Muscle layer of duodenum (tissue), 2 donors: ENCODE results near the gene MIDN.

ENCODE experiments used
- H3K27ac ChIP-seq: one replicate; pipeline ENCODE4 v1.7.0; 2013; ENCODE audit warnings: mild to moderate bottlenecking, low read length
- H3K27me3 ChIP-seq: one replicate; pipeline ENCODE4 v1.7.0; 2013; ENCODE audit warnings: low read depth, mild to moderate bottlenecking, control low read depth, low read length
- H3K36me3 ChIP-seq, 2 donors: one replicate each; pipeline ENCODE4 v1.7.0; 2013; ENCODE audit warnings: low read length in 2 of 2, control low read depth in 1 of 2, mild to moderate bottlenecking in 1 of 2; ENCODE audit not compliant: insufficient read depth in 2 of 2, control insufficient read depth in 1 of 2
- H3K4me1 ChIP-seq, 2 donors: one replicate each; pipeline ENCODE4 v1.7.0; 2013; ENCODE audit warnings: low read length in 2 of 2, mild to moderate bottlenecking in 2 of 2, control low read depth in 1 of 2, moderate library complexity in 1 of 2; ENCODE audit not compliant: insufficient read depth in 2 of 2, control insufficient read depth in 1 of 2
- H3K4me3 ChIP-seq, 2 donors: one replicate each; pipeline ENCODE4 v1.7.0; 2013; ENCODE audit warnings: low read length in 2 of 2, low read depth in 1 of 2, mild to moderate bottlenecking in 1 of 2
- H3K9me3 ChIP-seq, 2 donors: one replicate each; pipeline ENCODE4 v1.7.0; 2013; ENCODE audit warnings: low read length in 2 of 2, control low read depth in 1 of 2, mild to moderate bottlenecking in 1 of 2; ENCODE audit not compliant: control insufficient read depth in 1 of 2
- donor health status: healthy.

MIDN gene

DNA sequence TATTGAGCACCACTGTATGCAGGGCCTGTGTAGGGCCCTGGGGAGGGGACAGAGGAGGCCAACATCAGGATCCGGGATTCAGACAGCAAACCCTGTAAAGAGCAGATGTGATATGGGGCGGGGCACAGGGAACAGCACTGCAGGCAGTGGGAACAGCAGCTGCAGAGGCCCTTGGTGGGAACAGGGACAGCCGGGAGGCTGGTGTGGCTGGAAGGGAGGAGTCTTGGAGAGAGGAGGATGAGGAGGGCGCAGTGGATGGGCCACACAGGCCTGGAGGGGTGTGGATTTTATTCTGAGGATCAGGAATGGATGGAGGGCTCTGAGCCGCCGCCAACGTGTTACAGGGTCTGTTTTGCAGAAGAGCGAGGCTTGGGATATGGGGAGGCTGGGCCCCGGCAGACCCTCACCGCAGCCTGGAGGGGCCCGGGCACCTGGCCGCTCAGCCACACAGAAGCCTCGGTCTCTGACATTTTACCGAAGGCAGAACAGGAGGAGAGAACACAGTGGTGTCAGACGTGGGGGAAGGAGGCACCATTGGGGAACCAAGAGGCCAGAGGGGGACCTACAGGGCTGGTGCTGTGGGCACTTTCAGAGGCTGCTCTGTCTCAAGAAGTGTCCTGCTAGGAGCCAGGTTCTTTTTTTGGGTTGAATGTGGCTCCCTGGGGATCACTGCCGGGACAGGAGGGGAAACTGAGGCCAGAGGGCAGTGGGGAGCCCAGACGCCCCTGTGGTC is 44.2 kb downstream of the MIDN start:
- Histone ChIP-seq H3K27ac (no peak overlapping the region), H3K4me1 (peaks cover 0 to 11% of the 10 kb centered on the region in 2 donors), H3K27me3 (no peaks in the 10 kb centered on the region), H3K4me3 (no peak overlapping the region), H3K9me3 (no peaks in the 10 kb centered on the region), H3K36me3 (no peaks in the 10 kb centered on the region)

DNA sequence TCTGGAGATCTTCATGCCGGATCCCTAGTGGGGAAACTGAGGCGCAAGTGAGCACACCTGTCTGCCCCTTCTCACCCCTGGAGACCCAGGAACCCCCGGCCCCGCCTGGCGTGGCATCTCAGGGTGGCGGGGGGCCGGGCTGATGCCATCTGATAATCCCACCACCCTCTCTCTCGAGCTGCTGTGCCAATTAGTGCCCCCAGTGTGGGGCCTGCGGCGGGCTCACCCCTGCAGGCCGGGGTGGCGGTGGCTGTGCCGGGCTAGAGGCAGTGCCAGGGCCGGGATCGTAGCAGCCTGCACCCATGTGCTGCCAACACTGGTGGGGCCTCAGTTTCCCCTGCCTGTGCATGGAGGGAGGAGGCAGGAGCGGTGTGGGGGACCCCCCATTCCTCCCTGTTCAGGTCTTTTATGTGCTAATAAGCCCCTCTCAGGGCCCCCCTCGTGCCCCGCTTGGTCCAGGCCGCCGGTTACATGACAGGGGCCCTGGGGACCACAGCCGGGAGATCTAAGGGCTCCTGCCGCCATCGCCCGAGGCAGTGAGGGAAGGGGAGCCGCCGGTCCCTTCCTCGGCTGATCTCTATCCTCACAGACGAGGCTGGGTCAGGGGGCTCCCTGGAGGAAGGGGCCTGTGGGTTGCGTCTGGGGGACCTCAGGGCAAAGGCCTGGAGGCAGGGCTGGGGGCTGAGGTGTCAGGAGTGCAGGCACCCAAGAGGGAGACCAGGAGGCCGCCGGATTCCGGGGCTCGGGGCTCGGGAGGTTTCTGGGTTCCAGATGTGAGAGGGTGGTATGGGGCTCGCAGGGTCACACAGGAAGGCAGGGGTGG is 45.6 kb downstream of the MIDN start:
- Histone ChIP-seq H3K36me3 (no peaks in the 10 kb centered on the region), H3K4me3 (no peak overlapping the region), H3K9me3 (no peaks in the 10 kb centered on the region), H3K27ac (no peak overlapping the region), H3K4me1 (peaks cover 0 to 11% of the 10 kb centered on the region in 2 donors), H3K27me3 (no peaks in the 10 kb centered on the region)

DNA sequence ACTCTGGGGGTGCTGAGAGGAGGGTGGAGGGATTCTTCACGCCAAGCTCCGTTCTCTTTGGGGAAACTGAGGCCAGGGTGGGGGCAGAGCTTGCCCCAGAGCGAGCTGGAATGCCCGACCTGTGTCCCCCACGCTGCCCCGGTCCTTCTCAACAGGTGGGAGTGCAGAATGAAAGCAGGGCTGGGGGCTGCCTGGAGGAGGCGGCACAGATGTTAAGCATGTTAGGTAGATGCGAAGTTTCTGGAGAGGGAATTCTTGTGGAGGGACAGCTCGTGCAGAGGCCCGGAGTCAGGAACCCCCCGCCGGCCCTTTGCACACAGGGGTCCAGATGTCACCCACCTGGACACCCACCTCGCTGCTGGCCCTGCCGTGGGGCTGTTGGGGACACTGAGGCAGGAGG is 46.3 kb downstream of the MIDN start:
- H3K4me1 ChIP-seq, result peaks cover 0 to 11% of the 10 kb centered on the region in 2 donors
- H3K36me3 ChIP-seq, result no peaks in the 10 kb centered on the region
- no peaks in the 10 kb centered on the region for H3K27me3 ChIP-seq

DNA sequence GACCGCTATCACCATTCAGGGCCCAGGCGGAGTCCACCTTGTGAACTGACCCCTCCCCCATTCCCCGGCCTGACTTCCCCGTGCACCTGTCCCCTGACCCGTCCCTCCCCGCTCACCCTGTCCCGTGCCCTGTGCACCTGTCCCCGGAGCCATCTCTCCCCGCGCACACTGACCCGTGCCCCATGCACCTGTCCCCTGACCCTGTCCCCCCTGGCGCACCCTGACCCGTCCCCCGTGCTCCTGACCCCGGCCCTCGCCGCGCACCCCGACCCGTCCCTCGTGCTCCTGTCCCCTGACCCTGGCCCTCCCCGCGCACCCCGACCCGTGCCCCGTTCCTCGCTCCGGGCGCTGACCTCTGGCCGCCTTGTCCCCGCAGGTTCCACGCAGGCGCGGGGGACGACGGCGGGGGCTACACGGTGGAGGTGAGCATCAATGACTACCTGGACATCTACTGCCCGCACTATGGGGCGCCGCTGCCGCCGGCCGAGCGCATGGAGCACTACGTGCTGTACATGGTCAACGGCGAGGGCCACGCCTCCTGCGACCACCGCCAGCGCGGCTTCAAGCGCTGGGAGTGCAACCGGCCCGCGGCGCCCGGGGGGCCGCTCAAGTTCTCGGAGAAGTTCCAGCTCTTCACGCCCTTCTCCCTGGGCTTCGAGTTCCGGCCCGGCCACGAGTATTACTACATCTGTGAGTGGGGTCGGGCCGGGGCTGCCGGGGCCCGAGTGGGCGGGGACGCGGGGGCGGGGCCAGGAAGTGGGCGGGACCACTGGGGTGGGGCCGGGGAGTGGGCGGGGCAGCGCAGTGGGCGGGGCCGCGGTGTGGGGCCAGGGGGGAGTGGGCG is 47.0 kb downstream of the MIDN start:
- Histone ChIP-seq H3K27me3 (no peaks in the 10 kb centered on the region), H3K36me3 (no peaks in the 10 kb centered on the region), H3K4me3 (peak overlapping the region in 1 of 2 donors; percentile 32)

More for the DNA sequence above, 46.3 kb downstream of the MIDN start:
- Histone ChIP-seq H3K27ac (no peak overlapping the region), H3K4me3 (no peak overlapping the region), H3K9me3 (no peaks in the 10 kb centered on the region)

DNA sequence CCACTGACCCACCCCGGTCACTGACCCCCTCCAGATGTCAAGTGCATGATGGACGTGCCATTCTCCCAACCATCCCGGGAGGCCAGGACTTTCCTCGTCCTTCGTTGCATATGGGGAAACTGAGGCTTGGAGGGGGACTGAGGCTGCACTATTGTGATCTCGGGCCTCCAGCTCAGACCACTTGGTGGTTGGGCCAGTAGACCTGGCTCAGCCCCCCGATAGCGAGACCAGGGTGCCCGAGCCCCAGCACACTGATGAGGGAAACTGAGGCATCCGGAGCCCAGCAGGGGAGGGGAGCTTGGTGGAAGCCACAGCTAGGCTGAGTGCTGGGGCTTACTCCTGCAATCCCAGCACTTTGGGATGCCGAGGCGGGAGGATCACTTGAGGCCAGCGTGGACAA is 47.7 kb downstream of the MIDN start:
- Histone ChIP-seq H3K4me3 (no peak overlapping the region), H3K27ac (no peak overlapping the region), H3K27me3 (no peaks in the 10 kb centered on the region), H3K4me1 (peaks cover 0 to 11% of the 10 kb centered on the region in 2 donors), H3K36me3 (no peaks in the 10 kb centered on the region), H3K9me3 (no peaks in the 10 kb centered on the region)

More for the DNA sequence above, 47.0 kb downstream of the MIDN start:
- Histone ChIP-seq H3K4me1 (peaks cover 0 to 11% of the 10 kb centered on the region in 2 donors), H3K9me3 (no peaks in the 10 kb centered on the region), H3K27ac (no peak overlapping the region)

DNA sequence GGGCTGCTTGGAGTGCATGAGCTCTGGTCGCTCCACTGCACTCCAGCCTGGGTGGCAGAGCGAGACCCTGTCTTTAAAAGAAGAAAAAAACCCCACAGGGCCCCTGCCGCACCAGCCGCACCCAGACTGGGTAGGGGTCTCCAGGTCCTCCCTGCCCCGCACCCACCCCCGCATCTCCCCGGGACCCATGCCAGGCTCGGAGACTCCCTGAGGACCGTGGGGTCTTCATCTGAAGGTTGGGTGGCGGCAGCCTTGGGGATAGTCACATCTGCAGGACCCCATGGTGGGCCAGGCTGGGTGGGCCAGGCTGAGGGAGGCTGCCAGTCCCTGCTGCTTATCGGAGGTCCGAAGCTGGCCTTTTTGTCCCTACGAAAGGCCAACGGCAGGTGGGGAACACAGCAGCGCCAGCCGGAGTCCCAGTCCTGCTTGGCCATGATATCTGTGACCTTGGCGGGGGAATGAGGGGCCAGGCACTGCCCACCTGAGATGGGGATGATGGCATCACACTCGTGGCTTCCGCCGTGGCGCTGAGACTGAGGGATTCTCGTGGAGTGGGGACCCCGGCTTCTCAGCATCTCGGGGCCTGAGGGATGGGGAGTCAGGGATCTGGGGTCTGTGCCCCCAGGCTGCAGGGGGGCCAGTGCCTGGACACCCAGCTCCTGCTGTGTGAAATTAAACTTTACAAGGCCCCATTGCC is 48.3 kb downstream of the MIDN start:
- no peaks in the 10 kb centered on the region for H3K27me3 ChIP-seq
- H3K9me3 ChIP-seq, result no peaks in the 10 kb centered on the region
- no peaks in the 10 kb centered on the region for H3K36me3 ChIP-seq
- no peak overlapping the region for H3K4me3 ChIP-seq
- no peak overlapping the region for H3K27ac ChIP-seq
- H3K4me1 ChIP-seq, result peaks cover 0 to 11% of the 10 kb centered on the region in 2 donors

DNA sequence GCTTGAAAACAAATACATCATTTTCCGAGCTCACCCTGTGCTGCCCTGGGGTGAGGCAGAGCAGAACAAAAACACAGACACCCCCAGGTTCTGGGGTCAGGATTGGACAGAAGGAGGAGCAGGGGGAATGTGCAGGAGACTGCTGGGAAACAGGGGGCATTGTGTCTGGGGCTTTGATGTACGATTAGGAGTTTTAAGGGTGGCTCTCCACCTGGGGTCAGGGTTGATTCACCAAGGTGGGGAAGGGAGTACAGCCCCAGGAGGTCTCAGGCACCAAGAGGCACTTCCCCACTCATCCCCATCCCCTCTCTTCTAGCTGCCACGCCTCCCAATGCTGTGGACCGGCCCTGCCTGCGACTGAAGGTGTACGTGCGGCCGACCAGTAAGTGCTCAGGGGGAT is 49.9 kb downstream of the MIDN start:
- Histone ChIP-seq H3K27ac (no peak overlapping the region), H3K4me1 (peaks cover 0 to 11% of the 10 kb centered on the region in 2 donors), H3K27me3 (no peaks in the 10 kb centered on the region), H3K4me3 (no peak overlapping the region), H3K36me3 (no peaks in the 10 kb centered on the region), H3K9me3 (no peaks in the 10 kb centered on the region)

DNA sequence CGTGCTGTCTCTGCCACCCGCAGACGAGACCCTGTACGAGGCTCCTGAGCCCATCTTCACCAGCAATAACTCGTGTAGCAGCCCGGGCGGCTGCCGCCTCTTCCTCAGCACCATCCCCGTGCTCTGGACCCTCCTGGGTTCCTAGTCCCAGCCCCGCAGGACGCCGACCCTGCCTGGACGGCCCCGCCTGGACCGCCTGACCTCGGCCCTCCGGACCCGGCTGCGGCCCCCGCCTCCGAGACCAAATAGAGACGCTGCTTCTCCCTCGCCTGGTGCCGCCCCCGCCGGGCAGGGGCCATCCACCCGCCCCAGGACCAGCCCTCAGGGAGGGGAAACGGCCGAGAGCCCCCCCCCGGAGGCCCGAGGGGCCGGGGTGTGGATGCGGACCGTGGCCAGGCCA is 51.4 kb downstream of the MIDN start:
- Histone ChIP-seq H3K4me1 (peaks cover 0 to 9% of the 10 kb centered on the region in 2 donors), H3K27ac (no peak overlapping the region), H3K4me3 (no peak overlapping the region), H3K36me3 (no peaks in the 10 kb centered on the region), H3K9me3 (no peaks in the 10 kb centered on the region), H3K27me3 (no peaks in the 10 kb centered on the region)

DNA sequence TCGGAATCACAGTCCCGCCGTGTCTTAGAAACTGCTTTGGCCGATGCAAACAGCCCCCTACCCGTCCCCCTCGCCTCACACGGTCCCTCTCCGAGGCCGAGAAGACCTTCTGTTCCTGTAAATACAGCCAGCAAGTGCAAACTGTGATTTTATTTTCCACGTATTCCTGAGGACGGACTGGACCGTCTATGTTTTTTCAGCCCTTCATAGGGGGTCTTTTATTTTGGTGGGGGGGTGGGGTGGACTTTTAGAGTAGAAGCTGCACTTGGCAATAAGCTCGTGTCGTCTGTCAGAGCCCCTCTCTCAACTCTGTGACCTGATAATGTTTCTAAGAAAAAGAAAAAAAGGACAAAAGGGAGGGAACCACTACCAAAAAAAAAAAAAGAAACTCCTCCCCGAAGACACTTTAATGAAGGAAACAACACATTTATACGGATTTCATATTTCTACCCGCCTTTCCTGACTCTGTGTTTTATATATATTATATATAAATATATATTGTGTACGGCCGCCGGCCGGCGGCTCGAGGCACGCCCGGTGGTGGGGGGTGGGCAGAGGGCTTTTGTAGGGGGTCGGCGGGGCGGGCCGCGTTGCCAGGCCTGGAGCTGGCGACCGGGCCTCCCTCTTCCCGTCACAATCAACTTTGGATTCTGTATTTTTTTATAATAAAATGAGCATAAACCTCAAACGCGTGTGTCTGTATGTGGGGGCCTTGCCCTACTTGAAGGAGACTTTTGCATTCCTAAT is 52.5 kb downstream of the MIDN start:
- H3K4me3 ChIP-seq, result no peak overlapping the region
- no peaks in the 10 kb centered on the region for H3K4me1 ChIP-seq
- no peaks in the 10 kb centered on the region for H3K27me3 ChIP-seq
- no peak overlapping the region for H3K27ac ChIP-seq
- no peaks in the 10 kb centered on the region for H3K36me3 ChIP-seq
- H3K9me3 ChIP-seq, result no peaks in the 10 kb centered on the region

DNA sequence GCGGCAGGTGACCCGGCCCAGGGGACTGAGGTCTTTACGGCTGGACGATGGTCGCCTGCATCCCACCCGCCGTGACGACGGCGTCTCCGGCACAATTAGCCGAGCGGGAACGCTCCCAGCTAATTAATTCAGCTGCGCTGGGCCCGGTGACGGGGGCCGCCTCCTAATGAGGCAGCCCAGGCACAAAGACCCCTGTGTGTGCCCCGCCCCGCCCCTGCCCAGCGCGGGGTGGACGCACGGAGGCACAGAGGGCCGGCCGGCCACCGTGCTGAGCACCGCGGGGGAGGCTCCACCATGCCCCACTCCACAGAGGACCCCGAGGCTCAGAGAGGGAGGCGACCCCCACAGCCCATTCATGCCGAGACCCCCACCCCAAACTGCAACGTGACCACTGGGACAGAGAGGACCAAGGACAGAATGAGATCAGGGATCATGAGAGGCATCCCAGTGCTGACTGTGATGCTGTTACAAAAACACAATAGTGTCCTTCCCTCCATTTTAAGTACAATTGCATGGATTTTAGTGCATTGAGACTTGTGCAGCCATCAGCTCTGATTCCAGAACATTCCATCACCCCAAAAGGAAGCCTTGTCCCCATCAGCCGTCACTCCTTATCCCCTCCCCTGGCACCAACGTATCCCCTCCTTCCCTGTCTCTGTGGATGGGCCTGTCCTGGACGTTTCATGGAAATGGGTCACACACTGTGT is 54.3 kb downstream of the MIDN start:
- no peak overlapping the region for H3K27ac ChIP-seq
- H3K27me3 ChIP-seq, result no peaks in the 10 kb centered on the region
- no peaks in the 10 kb centered on the region for H3K4me1 ChIP-seq
- no peaks in the 10 kb centered on the region for H3K36me3 ChIP-seq
- H3K9me3 ChIP-seq, result no peaks in the 10 kb centered on the region
- no peak overlapping the region for H3K4me3 ChIP-seq
